Stomach (tissue), 4 donors: ENCODE results near the gene COL18A1.

Source experiments
- EP300 ChIP-seq: sonication (generic); formaldehyde crosslinking; IDR thresholded peaks from one replicate; pipeline ENCODE4 v1.6.1; 2017; ENCODE audit warnings: antibody characterized with exemption
- POLR2A ChIP-seq, 4 donors: fragments of 450-650 bp; IDR thresholded peaks; one replicate each; pipeline ENCODE4 v1.6.1; 2016; ENCODE audit warnings: antibody characterized with exemption in 4 of 4, control low read depth in 2 of 4, mild to moderate bottlenecking in 1 of 4, moderate library complexity in 1 of 4
- POLR2AphosphoS5 ChIP-seq, 3 donors: sonication (generic); formaldehyde crosslinking; IDR thresholded peaks; one replicate each; pipeline ENCODE4 v1.6.1; 2016; ENCODE audit warnings: antibody characterized with exemption in 3 of 3
- TF ChIP-seq, protein P1 (sequence below), 7 experiments: fragments of 450-650 bp in 4 of 7; fragments of 200-600 bp in 3 of 7; sonication (generic) in 3 of 7; IDR thresholded peaks; one replicate each; pipeline ENCODE4 v1.5.1; 2016 to 2019; ENCODE audit warnings: antibody characterized with exemption in 7 of 7, control low read depth in 2 of 7, mild to moderate bottlenecking in 1 of 7

DNA sequence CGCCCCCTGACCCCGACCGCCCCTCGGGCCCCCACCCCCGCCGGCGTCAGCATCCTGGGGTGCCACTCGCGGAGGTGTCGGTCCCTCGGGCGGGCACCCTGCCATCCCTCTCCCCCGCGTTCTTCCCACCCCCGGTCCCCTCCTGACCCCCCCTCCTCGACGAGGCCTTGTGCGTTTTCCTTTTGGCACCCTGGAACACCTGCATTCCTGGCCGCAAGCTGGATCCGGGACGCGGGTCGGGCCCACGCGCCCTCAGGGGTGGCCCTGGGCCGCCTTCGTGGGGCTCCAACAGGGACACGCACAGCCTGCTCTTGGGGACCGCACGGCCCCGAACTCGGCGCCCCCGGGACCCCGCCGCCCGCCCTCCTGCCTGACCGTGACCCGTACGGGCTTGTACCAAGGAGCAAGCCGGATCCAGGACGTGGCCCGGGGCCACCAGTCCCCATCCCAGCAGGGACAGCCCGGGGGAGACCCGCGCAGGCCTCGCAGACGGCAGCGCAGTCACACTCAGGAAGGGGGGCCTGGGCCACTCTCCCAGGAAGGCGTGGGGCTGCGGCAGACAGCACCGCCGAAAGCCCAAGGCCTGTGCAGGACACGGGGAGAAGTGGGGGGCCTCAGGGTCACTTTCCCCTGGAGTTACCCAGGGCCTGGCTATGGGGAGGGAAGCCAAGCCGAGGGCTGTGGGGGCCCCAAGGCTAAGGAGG, 137.9 kb downstream of the COL18A1 start:
- TF ChIP-seq, protein P1, sequence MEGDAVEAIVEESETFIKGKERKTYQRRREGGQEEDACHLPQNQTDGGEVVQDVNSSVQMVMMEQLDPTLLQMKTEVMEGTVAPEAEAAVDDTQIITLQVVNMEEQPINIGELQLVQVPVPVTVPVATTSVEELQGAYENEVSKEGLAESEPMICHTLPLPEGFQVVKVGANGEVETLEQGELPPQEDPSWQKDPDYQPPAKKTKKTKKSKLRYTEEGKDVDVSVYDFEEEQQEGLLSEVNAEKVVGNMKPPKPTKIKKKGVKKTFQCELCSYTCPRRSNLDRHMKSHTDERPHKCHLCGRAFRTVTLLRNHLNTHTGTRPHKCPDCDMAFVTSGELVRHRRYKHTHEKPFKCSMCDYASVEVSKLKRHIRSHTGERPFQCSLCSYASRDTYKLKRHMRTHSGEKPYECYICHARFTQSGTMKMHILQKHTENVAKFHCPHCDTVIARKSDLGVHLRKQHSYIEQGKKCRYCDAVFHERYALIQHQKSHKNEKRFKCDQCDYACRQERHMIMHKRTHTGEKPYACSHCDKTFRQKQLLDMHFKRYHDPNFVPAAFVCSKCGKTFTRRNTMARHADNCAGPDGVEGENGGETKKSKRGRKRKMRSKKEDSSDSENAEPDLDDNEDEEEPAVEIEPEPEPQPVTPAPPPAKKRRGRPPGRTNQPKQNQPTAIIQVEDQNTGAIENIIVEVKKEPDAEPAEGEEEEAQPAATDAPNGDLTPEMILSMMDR (IDR thresholded peaks at IDR 0.05), result no peak
- TF ChIP-seq POLR2A (IDR thresholded peaks at IDR 0.05) (no peak), POLR2AphosphoS5 (IDR thresholded peaks at IDR 0.05) (no peak), EP300 (no peak)
